ENCODE results near the gene LRBA.

The LRBA gene

GRCh38 chr4:150805183-150806025 is 209.7 kb downstream of the LRBA start:
- DNase-seq (ENCODE audit: low read depth in 2 of 2) = no peak

- DNase-seq (ENCODE audit: low read depth in 2 of 2) = no peak
These were observed 213.3 kb downstream of the LRBA start for GRCh38 chr4:150801833-150802232.

GRCh38 chr4:150799207-150799606 is 215.9 kb downstream of the LRBA start:
- DNase-seq (ENCODE audit: low read depth in 2 of 2) = no peak

- DNase-seq (ENCODE audit: low read depth in 2 of 2) = no peak
These were observed 220.4 kb downstream of the LRBA start for GRCh38 chr4:150794706-150795105.

- no peak for DNase-seq (ENCODE audit: low read depth in 2 of 2)
These were observed 225.2 kb downstream of the LRBA start for GRCh38 chr4:150789864-150790263.

- no peak for DNase-seq (ENCODE audit: low read depth in 2 of 2)
These were observed 230.1 kb downstream of the LRBA start for GRCh38 chr4:150784939-150785338.

GRCh38 chr4:150784305-150784704 is 230.8 kb downstream of the LRBA start:
- no peak for DNase-seq (ENCODE audit: low read depth in 2 of 2)

GRCh38 chr4:150782921-150783320 is 232.2 kb downstream of the LRBA start:
- DNase-seq (ENCODE audit: low read depth in 2 of 2) = no peak

GRCh38 chr4:150782311-150782710 is 232.8 kb downstream of the LRBA start:
- DNase-seq (ENCODE audit: low read depth in 2 of 2) = peak in 1 of 2 experiments; percentile 2

- DNase-seq (ENCODE audit: low read depth in 2 of 2) = no peak
These were observed 233.9 kb downstream of the LRBA start for GRCh38 chr4:150781191-150781590.

GRCh38 chr4:150779707-150780106 is 235.4 kb downstream of the LRBA start:
- DNase-seq (ENCODE audit: low read depth in 2 of 2) = no peak

GRCh38 chr4:150773729-150774449 is 241.2 kb downstream of the LRBA start:
- DNase-seq (ENCODE audit: low read depth in 2 of 2) = no peak

- DNase-seq (ENCODE audit: low read depth in 2 of 2) = no peak
These were observed 242.1 kb downstream of the LRBA start for GRCh38 chr4:150773032-150773431.

GRCh38 chr4:150771382-150771781 is 243.7 kb downstream of the LRBA start:
- no peak for DNase-seq (ENCODE audit: low read depth in 2 of 2)

- DNase-seq (ENCODE audit: low read depth in 2 of 2) = no peak
These were observed 245.2 kb downstream of the LRBA start for GRCh38 chr4:150769845-150770244.

- peak; percentile 3 to 12 for DNase-seq (ENCODE audit: low read depth in 2 of 2)
These were observed 245.8 kb downstream of the LRBA start for GRCh38 chr4:150769248-150769647.

- DNase-seq (ENCODE audit: low read depth in 2 of 2) = no peak
These were observed 246.6 kb downstream of the LRBA start for GRCh38 chr4:150768497-150768896.

- no peak for DNase-seq (ENCODE audit: low read depth in 2 of 2)
These were observed 249.9 kb downstream of the LRBA start for GRCh38 chr4:150765216-150765615.

- DNase-seq (ENCODE audit: low read depth in 2 of 2) = no peak
These were observed 263.4 kb downstream of the LRBA start for GRCh38 chr4:150751648-150752047.

GRCh38 chr4:150750824-150751223 is 264.3 kb downstream of the LRBA start:
- DNase-seq (ENCODE audit: low read depth in 2 of 2) = no peak

GRCh38 chr4:150746156-150746555 is 268.9 kb downstream of the LRBA start:
- DNase-seq (ENCODE audit: low read depth in 2 of 2) = peak; percentile 5 to 8

GRCh38 chr4:150744570-150744969 is 270.5 kb downstream of the LRBA start:
- DNase-seq (ENCODE audit: low read depth in 2 of 2) = no peak
